A673 (cell line): ENCODE results near the gene FAXDC2.

Experiments
- EZH2 ChIP-seq: fragments of 200-600 bp; sonication (generic); IDR thresholded peaks from 2 replicates; pipeline ENCODE4 v1.6.1; 2017; ENCODE audit warnings: borderline replicate concordance, low read depth, mild to moderate bottlenecking, mixed read lengths, antibody characterized with exemption, low read length; ENCODE audit not compliant: poor library complexity, severe bottlenecking
- TF ChIP-seq, protein P1 (sequence below): fragments of 300-800, 200-600 bp; sonication (generic); conservative IDR thresholded peaks from 2 replicates; pipeline ENCODE4 v1.5.1; 2017; ENCODE audit warnings: low read depth, mild to moderate bottlenecking, antibody characterized with exemption, low read length, moderate library complexity, mixed read lengths

DNA sequence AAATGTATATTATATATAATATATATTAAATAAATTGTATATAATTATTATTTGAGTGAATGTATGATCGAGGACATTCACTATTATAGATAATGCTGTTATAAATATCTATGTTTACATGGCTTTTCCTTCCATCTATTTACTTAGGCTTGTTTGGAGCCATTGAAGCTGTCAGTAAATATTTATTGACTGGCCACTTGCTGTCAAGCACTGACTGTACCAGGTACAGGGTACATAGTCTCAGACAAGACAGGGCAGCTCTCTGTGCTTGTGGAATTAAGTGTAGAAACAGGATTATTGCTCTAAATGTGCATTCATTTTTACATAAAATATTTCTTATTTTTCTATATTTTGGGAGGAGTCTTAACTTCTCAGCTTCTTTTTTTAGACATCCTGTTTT lies 16.4 kb downstream of the FAXDC2 start:
- TF ChIP-seq, protein P1, sequence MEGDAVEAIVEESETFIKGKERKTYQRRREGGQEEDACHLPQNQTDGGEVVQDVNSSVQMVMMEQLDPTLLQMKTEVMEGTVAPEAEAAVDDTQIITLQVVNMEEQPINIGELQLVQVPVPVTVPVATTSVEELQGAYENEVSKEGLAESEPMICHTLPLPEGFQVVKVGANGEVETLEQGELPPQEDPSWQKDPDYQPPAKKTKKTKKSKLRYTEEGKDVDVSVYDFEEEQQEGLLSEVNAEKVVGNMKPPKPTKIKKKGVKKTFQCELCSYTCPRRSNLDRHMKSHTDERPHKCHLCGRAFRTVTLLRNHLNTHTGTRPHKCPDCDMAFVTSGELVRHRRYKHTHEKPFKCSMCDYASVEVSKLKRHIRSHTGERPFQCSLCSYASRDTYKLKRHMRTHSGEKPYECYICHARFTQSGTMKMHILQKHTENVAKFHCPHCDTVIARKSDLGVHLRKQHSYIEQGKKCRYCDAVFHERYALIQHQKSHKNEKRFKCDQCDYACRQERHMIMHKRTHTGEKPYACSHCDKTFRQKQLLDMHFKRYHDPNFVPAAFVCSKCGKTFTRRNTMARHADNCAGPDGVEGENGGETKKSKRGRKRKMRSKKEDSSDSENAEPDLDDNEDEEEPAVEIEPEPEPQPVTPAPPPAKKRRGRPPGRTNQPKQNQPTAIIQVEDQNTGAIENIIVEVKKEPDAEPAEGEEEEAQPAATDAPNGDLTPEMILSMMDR: no peak
- no peak for TF ChIP-seq EZH2
